ENCODE results near the gene PDGFB.

Gene PDGFB

DNA sequence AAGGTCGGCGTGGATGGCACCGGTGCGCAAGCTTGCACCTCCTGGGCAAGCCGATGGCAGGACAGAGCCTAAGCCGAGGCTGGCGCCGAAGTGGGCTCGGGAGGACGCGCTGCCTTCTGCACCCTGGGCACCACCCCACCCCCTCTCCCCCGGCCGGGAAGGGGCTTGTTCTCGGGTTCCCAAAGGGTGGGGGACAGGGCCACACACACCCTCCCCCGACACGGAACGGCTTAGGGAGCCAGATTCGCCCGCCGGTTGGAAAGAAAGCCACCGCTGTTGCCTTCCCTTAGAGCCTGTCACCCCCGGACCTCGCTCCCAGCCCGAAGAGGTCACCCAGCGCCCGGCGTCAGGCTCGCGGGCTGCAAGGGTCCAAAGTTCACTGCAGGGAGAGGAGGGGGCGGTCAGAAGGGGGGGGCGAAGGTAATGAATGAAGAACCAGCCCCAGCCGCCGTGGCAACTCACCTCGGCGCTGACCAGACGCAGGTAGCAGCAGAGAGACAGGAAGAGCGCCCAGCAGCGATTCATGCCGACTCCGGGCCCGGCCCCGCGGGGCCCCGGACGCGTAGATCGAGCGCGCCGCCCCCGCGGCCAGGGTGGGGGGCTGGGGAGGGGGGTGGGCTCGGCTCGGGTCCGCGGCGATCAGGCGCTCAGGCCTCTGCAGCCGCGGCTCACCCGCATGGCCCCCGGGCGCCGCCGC, 1.2 kb downstream of the PDGFB start:
- H3K27me3 ChIP-seq (ENCODE audit: insufficient read depth, insufficient read length), result peaks cover 77% of the 10 kb centered on the region
- no peaks in the 10 kb centered on the region for H3K36me3 ChIP-seq (ENCODE audit: insufficient read depth, insufficient read length, low read length)
- no peaks in the 10 kb centered on the region for H3K9me3 ChIP-seq (ENCODE audit: insufficient read depth, low read length)
- peak overlapping the region; percentile 45 for H3K4me3 ChIP-seq (ENCODE audit: insufficient read length, low read depth)
- peaks cover 7% of the 10 kb centered on the region for H3K4me1 ChIP-seq (ENCODE audit: insufficient read depth, insufficient read length)
- DNase-seq (ENCODE audit: low read depth, low spot score), result no peak
- TF ChIP-seq SUZ12 (IDR thresholded peaks at IDR 0.05; ENCODE audit: extremely low read depth, insufficient read depth, insufficient read length) (no peak), ZNF274 (IDR thresholded peaks at IDR 0.05; ENCODE audit: low read depth, low read length) (no peak), YY1 (IDR thresholded peaks at IDR 0.05; ENCODE audit: insufficient read depth, insufficient read length) (no peak)
- peak overlapping the region; percentile 61 for H3K9ac ChIP-seq (ENCODE audit: insufficient read length, low read depth)

DNA sequence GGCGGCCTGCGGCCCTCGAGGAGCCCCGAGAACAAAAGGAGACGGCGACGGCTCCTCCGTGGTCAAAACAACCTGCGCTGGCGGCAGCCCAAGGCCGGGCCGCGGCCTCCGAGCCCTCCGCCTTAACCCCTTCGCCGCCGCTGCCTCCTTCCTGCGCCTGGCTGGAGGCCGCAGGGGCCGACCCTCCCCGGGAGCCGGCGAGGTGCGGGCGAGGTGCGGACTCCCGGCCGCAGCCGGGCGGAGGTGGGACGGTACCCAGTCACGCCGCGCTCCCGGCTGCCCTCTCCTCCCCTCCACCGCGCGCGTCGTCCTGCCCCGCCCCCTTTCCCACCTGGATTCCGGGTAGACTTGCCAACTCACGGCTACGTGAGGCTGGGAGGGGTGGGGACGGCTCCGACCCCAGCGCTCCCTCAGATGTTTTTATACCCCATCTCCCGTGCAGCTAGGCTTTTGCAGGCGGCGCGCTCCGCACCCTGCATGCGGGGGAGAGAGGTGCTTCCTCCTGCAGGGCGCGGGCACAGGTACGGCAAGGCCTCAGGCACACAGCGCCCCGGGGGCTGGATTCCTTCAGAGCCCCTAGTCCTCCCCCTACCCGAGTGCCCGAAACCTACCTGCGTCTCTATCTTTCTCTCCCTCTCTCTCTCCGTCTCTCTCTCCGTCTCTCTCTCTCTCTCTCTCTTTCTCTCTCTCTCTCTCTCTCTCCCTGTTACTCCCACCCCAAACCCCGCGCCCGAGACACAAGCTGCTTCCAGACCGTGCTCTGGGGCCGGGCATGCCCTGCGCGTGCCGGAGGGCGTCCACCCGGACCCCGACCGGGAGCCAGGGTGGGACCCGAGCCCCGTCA, 2.0 kb downstream of the PDGFB start:
- DNase-seq (ENCODE audit: low read depth, low spot score), result no peak
- peak overlapping the region; percentile 61 for H3K9ac ChIP-seq (ENCODE audit: insufficient read length, low read depth)

DNA sequence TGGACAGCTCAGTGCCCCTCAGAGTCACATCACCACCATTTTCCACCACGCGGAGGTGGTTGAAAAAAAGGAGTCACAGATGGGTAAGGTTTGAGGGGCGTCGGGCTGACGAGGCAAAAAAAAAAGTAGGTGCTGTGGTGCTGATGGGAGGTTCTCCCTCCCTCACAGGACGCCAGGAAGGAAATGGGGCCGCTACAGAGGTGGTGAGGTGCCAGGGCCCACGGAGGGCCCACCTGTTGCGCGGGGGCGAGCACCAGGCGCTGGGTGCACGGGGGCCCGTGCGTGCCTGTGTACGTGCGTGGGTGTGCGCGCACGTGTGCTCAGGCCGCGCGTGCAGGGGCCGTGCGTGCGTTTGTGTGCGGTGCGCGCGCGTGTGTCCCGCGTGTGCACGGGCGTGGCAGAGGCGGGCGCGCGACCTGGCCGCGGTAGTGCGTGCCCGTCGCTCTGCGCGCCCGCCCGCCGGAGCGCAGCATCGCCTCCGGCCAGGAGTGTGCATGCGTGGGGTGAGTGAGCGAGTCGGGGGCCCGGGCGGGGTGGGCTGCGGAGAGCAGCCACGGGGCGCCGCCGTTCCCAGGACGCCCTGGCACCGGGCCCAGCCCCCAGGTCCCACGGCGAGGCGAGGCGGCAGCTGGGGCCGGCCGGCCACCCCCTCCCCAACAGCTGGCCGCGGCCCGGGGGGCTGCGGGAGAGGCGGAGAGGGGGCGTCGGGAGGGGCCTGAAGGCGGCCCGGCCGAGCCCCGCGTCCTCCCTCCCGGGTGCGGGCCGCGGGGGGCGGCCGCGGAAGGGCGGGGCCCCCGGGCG, 2.8 kb downstream of the PDGFB start:
- DNase-seq (ENCODE audit: low read depth, low spot score), result no peak
- H3K36me3 ChIP-seq (ENCODE audit: insufficient read depth, insufficient read length, low read length), result no peaks in the 10 kb centered on the region
- no peak overlapping the region for H3K9ac ChIP-seq (ENCODE audit: insufficient read length, low read depth)
- H3K9me3 ChIP-seq (ENCODE audit: insufficient read depth, low read length), result no peaks in the 10 kb centered on the region
- H3K4me1 ChIP-seq (ENCODE audit: insufficient read depth, insufficient read length), result peaks cover 10% of the 10 kb centered on the region
- peak overlapping the region; percentile 45 for H3K4me3 ChIP-seq (ENCODE audit: insufficient read length, low read depth)
- TF ChIP-seq SUZ12 (IDR thresholded peaks at IDR 0.05; ENCODE audit: extremely low read depth, insufficient read depth, insufficient read length) (no peak), ZNF274 (IDR thresholded peaks at IDR 0.05; ENCODE audit: low read depth, low read length) (no peak), YY1 (IDR thresholded peaks at IDR 0.05; ENCODE audit: insufficient read depth, insufficient read length) (no peak)
- peaks cover 76% of the 10 kb centered on the region for H3K27me3 ChIP-seq (ENCODE audit: insufficient read depth, insufficient read length)

More for the DNA sequence above, 2.0 kb downstream of the PDGFB start:
- Histone ChIP-seq H3K9me3 (ENCODE audit: insufficient read depth, low read length) (no peaks in the 10 kb centered on the region), H3K4me1 (ENCODE audit: insufficient read depth, insufficient read length) (peaks cover 7% of the 10 kb centered on the region), H3K36me3 (ENCODE audit: insufficient read depth, insufficient read length, low read length) (no peaks in the 10 kb centered on the region), H3K27me3 (ENCODE audit: insufficient read depth, insufficient read length) (peaks cover 81% of the 10 kb centered on the region), H3K4me3 (ENCODE audit: insufficient read length, low read depth) (peak overlapping the region; percentile 45)
- no peak for TF ChIP-seq SUZ12 (IDR thresholded peaks at IDR 0.05; ENCODE audit: extremely low read depth, insufficient read depth, insufficient read length)
- TF ChIP-seq YY1 (IDR thresholded peaks at IDR 0.05; ENCODE audit: insufficient read depth, insufficient read length), result no peak
- TF ChIP-seq ZNF274 (IDR thresholded peaks at IDR 0.05; ENCODE audit: low read depth, low read length), result no peak

DNA sequence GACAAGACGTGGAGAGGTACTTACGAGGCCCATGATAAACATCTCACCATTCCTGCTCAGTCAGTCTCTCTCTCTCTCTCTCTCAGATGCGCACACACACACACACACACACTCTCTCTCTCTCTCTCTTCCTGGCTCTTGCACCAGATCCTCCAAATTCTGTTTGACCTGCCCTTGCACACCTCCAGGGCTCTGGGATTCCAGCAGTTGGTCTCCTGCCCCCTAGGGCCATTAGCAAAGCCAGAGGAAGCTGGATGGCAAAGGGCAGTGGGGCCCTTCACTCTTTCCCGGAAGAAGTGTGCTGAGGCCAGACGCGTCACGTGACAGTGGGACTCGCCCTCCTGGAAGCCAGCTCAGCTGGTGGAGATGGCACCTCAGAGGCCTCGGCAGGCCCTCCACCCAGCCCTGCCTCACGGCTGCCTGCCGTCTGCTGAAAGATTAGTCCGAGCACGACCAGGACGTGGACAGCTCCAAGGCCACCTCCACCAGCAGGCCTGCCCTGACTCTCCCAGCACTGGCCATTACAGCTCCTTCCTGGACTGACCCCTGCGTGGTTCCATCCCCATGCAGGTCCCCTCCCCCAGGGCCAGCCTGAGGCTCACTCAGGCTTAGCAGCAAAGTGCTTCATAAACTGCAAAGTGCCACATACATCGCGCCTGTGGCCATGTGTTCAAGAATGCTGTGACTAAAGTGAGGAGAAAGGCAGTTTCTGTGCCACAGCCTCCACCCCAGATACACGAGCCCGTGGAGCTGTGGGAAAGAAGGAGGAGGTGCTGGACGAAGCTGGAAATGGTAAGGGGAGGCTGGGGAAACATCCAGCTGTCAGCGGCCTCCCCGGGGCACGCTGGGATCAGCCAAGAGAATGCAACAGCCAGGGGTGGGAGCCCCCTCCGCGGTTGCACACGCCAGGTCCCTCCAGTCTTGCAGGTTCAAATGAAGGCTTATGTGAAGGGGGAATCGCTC, 3.7 kb downstream of the PDGFB start:
- no peak for TF ChIP-seq YY1 (IDR thresholded peaks at IDR 0.05; ENCODE audit: insufficient read depth, insufficient read length)
- no peak for TF ChIP-seq SUZ12 (IDR thresholded peaks at IDR 0.05; ENCODE audit: extremely low read depth, insufficient read depth, insufficient read length)
- no peak for TF ChIP-seq ZNF274 (IDR thresholded peaks at IDR 0.05; ENCODE audit: low read depth, low read length)
- no peak overlapping the region for H3K4me3 ChIP-seq (ENCODE audit: insufficient read length, low read depth)
- H3K27me3 ChIP-seq (ENCODE audit: insufficient read depth, insufficient read length), result peaks cover 69% of the 10 kb centered on the region
- peaks cover 13% of the 10 kb centered on the region for H3K4me1 ChIP-seq (ENCODE audit: insufficient read depth, insufficient read length)
- no peak overlapping the region for H3K9ac ChIP-seq (ENCODE audit: insufficient read length, low read depth)
- H3K36me3 ChIP-seq (ENCODE audit: insufficient read depth, insufficient read length, low read length), result no peaks in the 10 kb centered on the region
- no peak for DNase-seq (ENCODE audit: low read depth, low spot score)
- H3K9me3 ChIP-seq (ENCODE audit: insufficient read depth, low read length), result no peaks in the 10 kb centered on the region

DNA sequence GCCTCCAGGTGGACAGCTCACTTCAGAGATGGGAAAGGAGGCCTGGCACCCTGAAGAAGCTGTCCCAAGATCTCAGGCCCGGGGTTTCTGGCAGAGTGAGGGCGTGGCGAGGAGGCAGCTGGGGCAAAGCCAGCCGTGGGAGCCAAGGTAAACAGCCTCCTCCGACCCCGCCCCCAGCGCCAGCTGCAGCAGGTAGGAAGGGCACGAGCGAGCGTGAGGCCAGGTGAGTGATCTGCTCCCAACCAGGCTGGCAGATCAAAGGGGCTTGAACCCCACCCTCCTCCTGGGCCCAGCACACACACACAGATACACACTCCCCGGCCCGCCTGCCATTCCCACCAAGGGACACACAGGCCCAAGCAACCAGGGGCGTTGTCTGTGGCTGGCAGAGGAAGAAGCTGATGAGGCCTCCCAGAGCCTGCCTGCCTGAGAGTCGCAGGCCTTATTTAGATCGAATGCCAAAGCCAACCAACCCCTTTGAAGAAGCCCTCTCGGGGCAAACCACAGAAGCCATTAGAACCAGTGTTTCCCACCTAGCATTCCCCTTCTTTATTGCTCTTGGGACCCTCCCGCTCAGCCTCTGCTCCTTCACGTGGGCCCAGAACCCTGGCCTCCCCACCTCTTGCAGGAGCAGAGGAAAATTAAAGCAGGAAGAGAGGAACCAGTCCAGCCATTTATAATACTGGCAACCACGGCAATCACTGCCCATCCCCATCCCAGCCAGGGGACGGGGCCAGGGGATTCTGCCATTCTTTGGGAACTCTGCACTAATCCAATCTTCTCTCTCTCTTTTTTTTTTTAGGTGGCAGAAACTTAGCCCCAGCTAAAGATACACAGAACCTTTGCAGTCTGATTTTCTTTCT, 5.0 kb downstream of the PDGFB start:
- Histone ChIP-seq H3K27me3 (ENCODE audit: insufficient read depth, insufficient read length) (peaks cover 65% of the 10 kb centered on the region), H3K4me1 (ENCODE audit: insufficient read depth, insufficient read length) (peaks cover 14% of the 10 kb centered on the region), H3K9me3 (ENCODE audit: insufficient read depth, low read length) (no peaks in the 10 kb centered on the region), H3K9ac (ENCODE audit: insufficient read length, low read depth) (no peak overlapping the region), H3K4me3 (ENCODE audit: insufficient read length, low read depth) (no peak overlapping the region), H3K36me3 (ENCODE audit: insufficient read depth, insufficient read length, low read length) (no peaks in the 10 kb centered on the region)
- no peak for TF ChIP-seq SUZ12 (IDR thresholded peaks at IDR 0.05; ENCODE audit: extremely low read depth, insufficient read depth, insufficient read length)
- no peak for TF ChIP-seq ZNF274 (IDR thresholded peaks at IDR 0.05; ENCODE audit: low read depth, low read length)
- TF ChIP-seq YY1 (IDR thresholded peaks at IDR 0.05; ENCODE audit: insufficient read depth, insufficient read length), result no peak
- DNase-seq (ENCODE audit: low read depth, low spot score), result no peak

Measured in NT2/D1 (cell line).